Measurements from ENCODE around the gene NPTN. TPM values are rescaled to one million over a fixed set of nuclear protein-coding genes. Genes with fewer than 3 reads are reported as not detected.

NPTN gene
- polyA plus RNA-seq, 2 of the 4 experiments (the other 2 are of a cell fraction) = 150 to 201 TPM

GRCh38 chr15:73590263-73590662, 42.9 kb downstream of the NPTN start:
- 87% methylated on average over 5 of the region's 5 CpGs for WGBS (ENCODE audit: missing lambda C conversion rate)
- Histone ChIP-seq H3K4me1 (no peaks in the 10 kb centered on the region), H3K4me3 (no peak overlapping the region), H3K27ac (no peak overlapping the region), H3K4me2 (no peak overlapping the region), H3K9me3 (no peaks in the 10 kb centered on the region)
- DNase-seq (ENCODE audit: low read depth in 1 of 2, low spot score in 1 of 2) (no peak), ATAC-seq (no peak), FAIRE-seq (no peak)
- TF ChIP-seq FOSL2 (IDR thresholded peaks at IDR 0.05) (no peak), FOSL2 (CRISPR knock-in tag; IDR thresholded peaks at IDR 0.05) (no peak), E2F6 (IDR thresholded peaks at IDR 0.05; ENCODE audit: borderline replicate concordance, low read depth) (no peak), ELK1 (IDR thresholded peaks at IDR 0.05; ENCODE audit: low read depth, low read length) (no peak), TP53 (CRISPR knock-in tag; IDR thresholded peaks at IDR 0.05) (no peak), CEBPB (IDR thresholded peaks at IDR 0.05) (no peak), CBX8 (IDR thresholded peaks at IDR 0.05) (no peak)
- ChIA-PET CTCF (interaction anchor here (0.6 to 2.4 kb wide), 8 partner anchors 10 to 110 kb away, joined by 3 to 17 read pairs (median 4); no protein-coding TSS in a partner anchor), POLR2A (no interaction called here)

GRCh38 chr15:73589766-73590165, 43.4 kb downstream of the NPTN start:
- no peak for TF ChIP-seq POLR2A (IDR thresholded peaks at IDR 0.05; ENCODE audit: low read length)
- no peak overlapping the region for H3K4me3 ChIP-seq
- no peak for FAIRE-seq
- no peak overlapping the region for H3K27ac ChIP-seq
- H3K4me2 ChIP-seq = no peak overlapping the region
- no peak for ATAC-seq
- DNase-seq (ENCODE audit: low read depth in 1 of 2, low spot score in 1 of 2) = no peak
- no peaks in the 10 kb centered on the region for H3K4me1 ChIP-seq
- ChIA-PET CTCF (interaction anchor here (0.6 to 2.4 kb wide), 9 partner anchors 10 to 111 kb away, joined by 3 to 17 read pairs (median 4); no protein-coding TSS in a partner anchor), POLR2A (no interaction called here)
- WGBS (ENCODE audit: missing lambda C conversion rate) = 85% methylated on average over 1 of the region's 1 CpG
- H3K9me3 ChIP-seq = no peaks in the 10 kb centered on the region

GRCh38 chr15:73585871-73586654, 47.1 kb downstream of the NPTN start:
- DNase-seq (ENCODE audit: low read depth in 1 of 2, low spot score in 1 of 2) (no peak), FAIRE-seq (no peak), ATAC-seq (no peak)
- ChIA-PET POLR2A (no interaction called here), CTCF (interaction anchor here (1.0 to 3.1 kb wide), 4 partner anchors 11 to 50 kb away, joined by 3 to 14 read pairs (median 8); no protein-coding TSS in a partner anchor)
- Histone ChIP-seq H3K4me3 (no peak overlapping the region), H3K4me2 (no peak overlapping the region), H3K27ac (no peak overlapping the region), H3K9me3 (no peaks in the 10 kb centered on the region), H3K4me1 (no peaks in the 10 kb centered on the region)
- WGBS (ENCODE audit: missing lambda C conversion rate) = 86% methylated on average over 5 of the region's 5 CpGs
- TF ChIP-seq GATA3 (IDR thresholded peaks at IDR 0.05; ENCODE audit: borderline replicate concordance) (no peak), BHLHE40 (IDR thresholded peaks at IDR 0.05; ENCODE audit: low read depth, low read length) (no peak), MYC (IDR thresholded peaks at IDR 0.05; ENCODE audit: borderline replicate concordance, low read length) (no peak), RCOR1 (IDR thresholded peaks at IDR 0.05; ENCODE audit: low read depth, low read length) (no peak), ATOH8 (CRISPR knock-in tag; IDR thresholded peaks at IDR 0.05; ENCODE audit: low read depth) (no peak)

GRCh38 chr15:73584699-73585420, 48.3 kb downstream of the NPTN start:
- Histone ChIP-seq H3K27ac (no peak overlapping the region), H3K4me1 (no peaks in the 10 kb centered on the region), H3K4me2 (no peak overlapping the region), H3K9me3 (no peaks in the 10 kb centered on the region), H3K4me3 (no peak overlapping the region)
- CTCF ChIA-PET = interaction anchor here (1.0 to 2.7 kb wide), 3 partner anchors 10 to 279 kb away, joined by 3 to 11 read pairs (median 3); no protein-coding TSS in a partner anchor
- WGBS (ENCODE audit: missing lambda C conversion rate) = 85% methylated on average over 5 of the region's 5 CpGs
- DNase-seq (ENCODE audit: low read depth in 1 of 2, low spot score in 1 of 2) (no peak), ATAC-seq (no peak), FAIRE-seq (no peak)
- TF ChIP-seq TFCP2L1 (CRISPR knock-in tag; IDR thresholded peaks at IDR 0.05) = no peak
- TF ChIP-seq RCOR1 (IDR thresholded peaks at IDR 0.05; ENCODE audit: low read depth, low read length) = no peak
- POLR2A ChIA-PET = no interaction called here

Measured in A549 (cell line).